ENCODE measurements around the gene SPECC1L.

- TF ChIP-seq, protein P1, sequence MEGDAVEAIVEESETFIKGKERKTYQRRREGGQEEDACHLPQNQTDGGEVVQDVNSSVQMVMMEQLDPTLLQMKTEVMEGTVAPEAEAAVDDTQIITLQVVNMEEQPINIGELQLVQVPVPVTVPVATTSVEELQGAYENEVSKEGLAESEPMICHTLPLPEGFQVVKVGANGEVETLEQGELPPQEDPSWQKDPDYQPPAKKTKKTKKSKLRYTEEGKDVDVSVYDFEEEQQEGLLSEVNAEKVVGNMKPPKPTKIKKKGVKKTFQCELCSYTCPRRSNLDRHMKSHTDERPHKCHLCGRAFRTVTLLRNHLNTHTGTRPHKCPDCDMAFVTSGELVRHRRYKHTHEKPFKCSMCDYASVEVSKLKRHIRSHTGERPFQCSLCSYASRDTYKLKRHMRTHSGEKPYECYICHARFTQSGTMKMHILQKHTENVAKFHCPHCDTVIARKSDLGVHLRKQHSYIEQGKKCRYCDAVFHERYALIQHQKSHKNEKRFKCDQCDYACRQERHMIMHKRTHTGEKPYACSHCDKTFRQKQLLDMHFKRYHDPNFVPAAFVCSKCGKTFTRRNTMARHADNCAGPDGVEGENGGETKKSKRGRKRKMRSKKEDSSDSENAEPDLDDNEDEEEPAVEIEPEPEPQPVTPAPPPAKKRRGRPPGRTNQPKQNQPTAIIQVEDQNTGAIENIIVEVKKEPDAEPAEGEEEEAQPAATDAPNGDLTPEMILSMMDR (IDR thresholded peaks at IDR 0.05; ENCODE audit: insufficient read depth, low read length) = no peak
- no peak for TF ChIP-seq SPI1 (IDR thresholded peaks at IDR 0.05; ENCODE audit: borderline replicate concordance, low read depth)
- TF ChIP-seq POLR2AphosphoS5 (IDR thresholded peaks at IDR 0.05; ENCODE audit: low read depth) = no peak
- no peak for TF ChIP-seq GABPA (IDR thresholded peaks at IDR 0.05; ENCODE audit: low read depth)
Observed at GRCh38 chr22:24409707-24410106, 139.1 kb downstream of the SPECC1L start.
